Fibroblast of the aortic adventitia (primary cell): ENCODE results near the gene ZBTB47. TPM values are rescaled to one million over a fixed set of nuclear protein-coding genes. Genes with fewer than 3 reads are reported as not detected.
A peak's percentile ranks its signal among the peaks of the same experiment; 100 is the strongest.

Experiments used
- DNase-seq: peaks from one replicate; pipeline ENCODE4 v3.0.0-alpha.2; 2010; ENCODE audit warnings: low read depth
- H3K4me3 ChIP-seq: 2 replicates; pipeline ENCODE4 v1.5.1; 2011; ENCODE audit warnings: low read depth, mild to moderate bottlenecking, control low read depth, low read length, moderate library complexity
- total RNA-seq: library from RNA; depleted of rRNA; stranded (reverse); fragments of >200 nt; gene quantifications from 2 replicates; pipeline ENCODE4 v1.2.3, GENCODE V29; 2012; ENCODE audit warnings: low replicate concordance
- TF ChIP-seq, protein P1 (sequence below): IDR thresholded peaks from 2 replicates; pipeline ENCODE4 v1.5.1; 2011; ENCODE audit warnings: mild to moderate bottlenecking, low read length, control low read depth, inconsistent platforms; ENCODE audit not compliant: insufficient read depth

ZBTB47 gene
- total RNA-seq, 1 donor: 41.8 TPM

DNA sequence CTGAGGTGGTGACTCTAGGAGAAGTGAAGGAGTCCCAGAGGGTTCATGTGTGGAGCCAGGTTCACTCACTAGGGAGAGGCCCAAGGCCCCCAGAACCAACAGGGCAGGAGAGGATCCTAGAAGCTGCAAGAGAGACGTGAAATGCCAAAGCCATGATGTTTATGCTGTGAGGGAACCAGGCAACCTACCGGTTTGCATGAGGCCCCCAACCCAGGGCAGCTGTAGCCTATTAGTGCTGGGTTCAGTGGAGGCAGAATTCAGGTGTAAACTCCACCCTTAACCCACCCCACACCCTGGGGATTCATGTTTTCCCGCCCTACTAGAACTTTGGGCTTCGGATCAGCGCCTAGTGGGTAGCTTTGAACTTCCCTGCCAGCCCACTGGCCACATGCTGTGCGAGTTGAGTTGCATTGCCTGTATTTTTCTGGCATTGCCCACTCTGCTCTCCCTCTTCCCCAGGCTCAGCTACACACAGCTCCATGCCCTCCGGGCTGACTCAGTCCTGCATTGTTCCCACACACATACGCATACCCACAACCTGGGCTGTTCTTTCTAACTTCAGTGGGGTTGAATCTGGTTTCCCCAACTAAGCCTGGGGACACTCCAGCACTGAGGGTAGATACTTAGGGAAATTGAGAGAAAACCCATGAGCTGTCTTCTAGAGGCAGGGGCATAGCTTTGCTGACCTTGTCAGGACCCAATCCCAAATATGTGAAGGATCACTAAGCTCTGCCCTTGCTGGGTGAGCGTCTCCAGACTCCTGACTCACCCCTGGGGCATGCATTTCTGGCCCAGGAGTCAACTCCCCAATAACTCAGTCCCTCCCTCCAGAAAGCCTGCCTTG is 2.0 kb upstream of the ZBTB47 start:
- TF ChIP-seq, protein P1, sequence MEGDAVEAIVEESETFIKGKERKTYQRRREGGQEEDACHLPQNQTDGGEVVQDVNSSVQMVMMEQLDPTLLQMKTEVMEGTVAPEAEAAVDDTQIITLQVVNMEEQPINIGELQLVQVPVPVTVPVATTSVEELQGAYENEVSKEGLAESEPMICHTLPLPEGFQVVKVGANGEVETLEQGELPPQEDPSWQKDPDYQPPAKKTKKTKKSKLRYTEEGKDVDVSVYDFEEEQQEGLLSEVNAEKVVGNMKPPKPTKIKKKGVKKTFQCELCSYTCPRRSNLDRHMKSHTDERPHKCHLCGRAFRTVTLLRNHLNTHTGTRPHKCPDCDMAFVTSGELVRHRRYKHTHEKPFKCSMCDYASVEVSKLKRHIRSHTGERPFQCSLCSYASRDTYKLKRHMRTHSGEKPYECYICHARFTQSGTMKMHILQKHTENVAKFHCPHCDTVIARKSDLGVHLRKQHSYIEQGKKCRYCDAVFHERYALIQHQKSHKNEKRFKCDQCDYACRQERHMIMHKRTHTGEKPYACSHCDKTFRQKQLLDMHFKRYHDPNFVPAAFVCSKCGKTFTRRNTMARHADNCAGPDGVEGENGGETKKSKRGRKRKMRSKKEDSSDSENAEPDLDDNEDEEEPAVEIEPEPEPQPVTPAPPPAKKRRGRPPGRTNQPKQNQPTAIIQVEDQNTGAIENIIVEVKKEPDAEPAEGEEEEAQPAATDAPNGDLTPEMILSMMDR: no peak
- DNase-seq: peak; percentile 77
- peak overlapping the region; percentile 45 for H3K4me3 ChIP-seq

DNA sequence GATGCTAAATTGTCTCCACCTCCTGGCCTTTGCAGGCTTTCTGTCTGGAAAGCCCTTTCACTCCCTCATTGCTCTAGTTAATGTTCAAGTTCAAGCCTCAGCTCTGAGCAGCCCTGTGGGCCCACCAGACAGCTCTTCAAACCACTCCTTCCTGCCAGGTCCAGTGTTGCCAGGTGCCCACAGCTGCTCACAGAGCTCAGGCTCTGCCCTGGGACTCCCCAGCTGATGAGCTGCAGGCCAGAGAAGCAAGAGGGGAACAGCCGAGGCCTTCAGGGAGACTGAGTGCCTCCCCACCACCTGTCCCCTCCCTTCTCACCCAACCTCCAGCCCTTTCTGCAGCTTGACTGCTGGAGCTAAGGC is 1.3 kb upstream of the ZBTB47 start:
- no peak for DNase-seq
- peak overlapping the region; percentile 87 for H3K4me3 ChIP-seq
- TF ChIP-seq, protein P1: no peak

DNA sequence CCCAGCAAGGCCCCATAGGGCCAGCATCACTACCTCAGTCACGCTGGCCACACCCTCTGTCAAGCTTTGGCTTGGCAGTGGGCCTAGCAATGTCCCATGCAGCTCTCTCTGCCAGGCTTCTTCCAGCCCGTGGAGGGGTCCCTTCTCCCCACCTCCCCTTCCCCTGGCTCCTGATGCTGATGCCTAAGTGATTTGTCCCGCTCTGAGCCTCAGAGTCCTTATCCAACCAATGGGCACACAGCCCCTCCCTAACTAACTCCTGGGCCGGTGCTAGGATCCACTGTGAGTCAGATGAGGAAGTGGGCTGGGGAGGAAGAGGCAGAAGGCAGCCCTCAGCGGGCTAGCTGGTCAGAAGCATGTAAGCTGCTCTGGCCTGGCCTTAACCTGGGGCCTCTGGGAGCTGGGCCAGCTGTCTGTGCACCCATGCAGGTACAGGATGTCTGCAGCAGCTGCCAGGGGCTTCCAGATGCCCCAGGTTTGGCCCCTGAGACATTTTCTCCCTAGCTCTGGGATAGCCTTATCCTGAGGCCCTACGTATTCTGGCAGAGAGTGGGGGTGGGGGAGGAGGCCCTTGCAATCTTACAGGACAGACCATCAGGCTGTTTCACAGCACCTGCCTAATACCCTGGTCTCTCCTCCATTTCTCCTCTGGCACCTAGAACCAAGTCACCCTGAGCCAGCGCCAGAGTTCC is 740 bp upstream of the ZBTB47 start:
- TF ChIP-seq, protein P1: no peak
- H3K4me3 ChIP-seq: peak overlapping the region; percentile 87
- peak; percentile 80 for DNase-seq

DNA sequence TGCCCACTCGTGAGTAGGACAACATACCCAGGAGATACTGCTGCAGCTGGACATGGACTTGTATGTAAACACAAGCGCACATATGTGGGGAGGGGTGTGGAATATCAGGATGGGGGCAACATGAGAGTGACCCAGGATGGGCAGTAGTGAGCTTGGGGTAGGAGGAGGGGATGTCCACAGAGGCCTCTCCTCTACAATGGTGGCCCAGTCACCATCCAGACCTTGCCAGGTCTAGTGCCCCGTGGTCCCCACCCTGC is 266 bp upstream of the ZBTB47 start:
- TF ChIP-seq, protein P1: no peak
- H3K4me3 ChIP-seq: peak overlapping the region; percentile 87
- no peak for DNase-seq

DNA sequence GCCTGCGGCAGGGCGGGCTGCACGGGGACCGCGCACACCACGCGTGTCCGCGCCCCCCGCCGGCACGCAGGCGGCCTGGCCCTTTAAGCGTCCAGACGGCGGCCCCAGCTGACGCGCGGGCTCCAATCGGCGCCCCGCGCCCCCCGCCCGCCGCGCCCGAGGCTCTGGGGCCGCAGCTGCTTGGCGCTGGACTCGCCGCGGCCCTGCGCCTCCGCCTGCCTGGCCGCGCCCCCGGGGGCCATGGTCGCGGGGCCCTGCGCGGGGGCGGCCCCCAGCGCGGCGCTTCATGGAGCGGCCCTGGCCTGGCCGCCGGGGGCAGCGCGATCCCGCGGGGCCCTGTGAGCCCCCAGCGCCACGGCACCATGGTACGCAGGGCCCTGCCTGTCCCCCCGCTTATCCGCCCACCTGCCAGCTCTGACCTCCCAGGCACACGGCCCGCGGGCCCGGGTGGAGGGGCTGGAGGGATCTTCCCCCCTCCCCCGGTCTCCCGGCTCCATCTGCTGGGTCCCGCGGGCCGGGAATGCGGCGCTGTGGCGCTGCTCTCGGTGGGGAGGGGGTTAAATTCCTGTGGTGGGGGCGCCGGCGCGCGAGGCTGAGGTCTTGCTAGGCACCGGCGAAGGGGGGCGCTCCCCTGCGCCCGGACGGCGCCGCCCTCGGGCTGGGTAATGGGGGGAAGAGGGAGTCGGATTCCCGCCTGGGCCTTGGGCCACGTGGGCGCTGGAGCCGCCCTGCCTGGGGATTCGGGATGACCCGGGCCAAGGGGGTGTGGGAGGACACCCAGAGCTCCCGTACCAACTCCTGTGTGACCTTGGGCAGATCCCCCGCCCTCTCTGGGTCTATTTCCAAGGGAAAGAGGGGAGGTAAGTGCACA is 1.1 kb downstream of the ZBTB47 start:
- TF ChIP-seq, protein P1: no peak
- peak; percentile 47 for DNase-seq
- H3K4me3 ChIP-seq: peak overlapping the region; percentile 87

DNA sequence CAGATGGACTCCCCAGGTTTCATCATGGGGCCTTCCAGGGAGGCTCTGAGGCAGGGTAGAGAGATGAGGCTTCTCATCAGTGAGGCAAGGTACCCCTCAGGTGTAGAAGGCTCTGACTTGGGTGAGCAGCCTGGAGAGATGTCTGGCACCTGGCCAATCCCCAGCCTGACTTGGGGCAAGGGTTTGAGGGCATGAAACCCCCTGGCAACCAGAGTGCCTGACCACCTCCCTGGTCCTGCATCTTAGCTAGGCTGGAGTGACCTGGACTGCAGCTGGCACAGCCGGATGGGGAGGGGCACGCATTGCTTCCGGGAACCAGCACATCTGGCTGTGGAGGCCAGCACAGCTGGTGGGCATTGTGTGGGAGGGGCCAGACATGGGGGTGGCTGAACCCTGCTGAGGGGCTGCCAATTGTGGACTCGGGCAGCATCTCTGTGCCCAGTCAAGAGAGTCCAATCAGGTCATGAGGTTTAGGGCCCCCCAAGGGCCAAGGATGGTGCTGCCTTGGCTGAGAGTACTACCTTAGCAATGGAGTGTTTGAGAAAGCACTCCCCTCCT is 1.9 kb downstream of the ZBTB47 start:
- H3K4me3 ChIP-seq: peak overlapping the region; percentile 87
- DNase-seq: no peak
- TF ChIP-seq, protein P1: no peak
